Pancreas (tissue), 10 donors: ENCODE results near the gene TPPP3. TPM values are rescaled to one million over a fixed set of nuclear protein-coding genes. Genes with fewer than 3 reads are reported as not detected.
A peak's percentile ranks its signal among the peaks of the same experiment; 100 is the strongest.

Experiments
- ATAC-seq, 4 donors: fragments of 200-7000 bp; cut with Tn5 transposase; one replicate each; pipeline versions ENCODE4 v1.8.0 to v1.9.1; 2020; ENCODE audit warnings: mild to moderate bottlenecking in 4 of 4, moderate library complexity in 4 of 4
- DNase-seq, 6 donors: peaks; one replicate each; pipeline ENCODE4 v3.0.0-alpha.2; 2020
- FAIRE-seq: peaks from 2 replicates; lab custom pipeline; 2012; peaks lifted over from hg19 to GRCh38; lab: Jason Lieb, UNC
- H3K27ac ChIP-seq, 4 donors: fragments of 200-600 bp; sonication (generic); 1 replicate in 3 of 4; 2 replicates in 1 of 4; pipeline versions ENCODE4 v1.5.0 to v1.8.0; 2020
- H3K27me3 ChIP-seq, 4 donors: fragments of 200-600 bp; one replicate each; pipeline ENCODE4 v1.8.0; 2021
- H3K36me3 ChIP-seq, 3 donors: fragments of 200-600 bp; sonication (generic) in 1 of 3; one replicate each; pipeline versions ENCODE4 v1.5.0 to v1.8.0; 2020 to 2021
- H3K4me1 ChIP-seq, 3 donors: fragments of 200-600 bp; one replicate each; pipeline ENCODE4 v1.8.0; 2021
- H3K4me3 ChIP-seq, 4 donors: fragments of 200-600 bp; sonication (generic) in 2 of 4; one replicate each; pipeline versions ENCODE4 v1.5.0 to v1.8.0; 2020 to 2021
- H3K9me3 ChIP-seq, 4 donors: fragments of 200-600 bp; one replicate each; pipeline ENCODE4 v1.8.0; 2021
- WGBS, 2 donors: extraction: QIAGEN DNeasy Blood & Tissue Kit; methylation state at CpG; one replicate each; pipeline ENCODE4 v1.1.7; 2013; 5-methylcytosine and 5-hydroxymethylcytosine counted together
- intact Hi-C, 3 donors: fragments of 100-400 bp; cut with DNase I; formaldehyde crosslinking; loops; one replicate each; pipeline versions ENCODE4 v1.11.1 to v1.14.2; 2022
- polyA plus RNA-seq, 2 donors: library from polyadenylated mRNA; stranded (reverse); fragments of 200-250 nt; gene quantifications; one replicate each; pipeline ENCODE4 v1.2.3, GENCODE V29; 2013
- total RNA-seq, 6 donors: library from RNA; stranded (reverse); fragmentation: NEBNext Ultra II Directional in 4 of 6; extraction: Animal tissue kit (Norgen Biotek cat#: 25700) in 4 of 6; gene quantifications; one replicate each; pipeline versions ENCODE4 v1.2.1 to v1.2.4, GENCODE V29; 2021 to 2023
- TF ChIP-seq, protein P1 (sequence below), 4 donors: fragments of 200-600 bp; sonication (generic) in 3 of 4; IDR thresholded peaks; one replicate each; pipeline versions ENCODE4 v1.5.0 to v1.8.0; 2021; ENCODE audit warnings: antibody characterized with exemption in 4 of 4
- donor health status: healthy with polysubstance abuse.
- donor health status: DM: no; HTN: no; CAD: no; lungs with moderate emphysema.
- donor health status: DM: no; HTN: no; CAD: no.
- donor health status: control.
- donor health status: control.
- donor health status: Bipolar disorder and iron deficiency.
- donor health status: DM: yes; HTN: yes; CAD: no.
- donor health status: DM: no; HTN: no; CAD: no.
- donor health status: DM: no; HTN: no; CAD: no.
- donor health status: DM: yes; HTN: yes; CAD: no.

Gene TPPP3
- total RNA-seq (10 to 100 TPM in 2 of 6 donors, 1 to 10 TPM in 4; 4.5 to 30.3 (median 7.1) TPM), polyA plus RNA-seq (10 to 100 TPM; 30.1 to 76.2 TPM)

DNA sequence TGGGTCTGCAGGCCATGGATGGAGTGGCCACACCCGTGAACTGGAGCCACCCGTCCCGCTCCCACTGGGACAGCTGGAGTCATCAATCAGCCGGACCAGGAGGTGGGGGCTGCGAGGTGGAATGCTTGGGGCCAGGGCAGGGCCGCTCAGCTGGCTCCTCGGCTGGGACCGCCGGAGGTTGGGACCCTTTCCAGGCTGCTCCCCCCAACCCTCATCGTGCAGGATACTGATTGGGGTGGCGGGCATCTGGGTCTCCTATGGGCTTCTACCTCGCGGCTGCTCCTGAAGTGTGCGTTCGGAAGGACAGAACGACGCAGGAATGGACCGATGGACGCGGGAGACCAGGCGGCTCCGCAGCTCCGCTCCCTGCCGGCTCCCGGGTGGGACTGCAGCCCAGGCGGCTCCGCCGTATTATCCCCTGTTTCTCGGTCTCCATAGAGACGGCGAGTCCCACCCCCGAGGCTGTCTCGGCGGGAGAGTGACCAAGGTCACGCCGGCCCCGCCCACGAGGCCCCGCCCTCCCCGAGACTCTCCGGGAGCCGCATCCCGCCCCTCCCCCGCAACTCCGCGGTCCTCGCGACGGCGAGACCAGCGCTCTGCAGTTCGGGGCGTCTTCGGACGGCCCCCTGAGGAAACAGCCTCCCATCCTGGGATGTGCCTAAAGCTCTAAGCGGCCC lies at the start of gene TPPP3:
Gene TPPP3 (minus strand): TSS at position 388 of the 677 bp plus-strand sequence. CDS start 2,387 bp downstream, outside the sequence.
- intact Hi-C loops = no loop called here
- Histone ChIP-seq H3K9me3 (no peaks in the 10 kb centered on the region), H3K4me1 (peaks cover 15 to 31% (median 17%) of the 10 kb centered on the region in 3 donors), H3K4me3 (peak within 1 kb of the TSS; percentile 2 to 46 (median 19)), H3K27ac (peak within 1 kb of the TSS in 3 of 4 donors; percentile 35 to 69 (median 57)), H3K36me3 (no peaks in the 10 kb centered on the region), H3K27me3 (no peaks in the 10 kb centered on the region)
- TF ChIP-seq, protein P1, sequence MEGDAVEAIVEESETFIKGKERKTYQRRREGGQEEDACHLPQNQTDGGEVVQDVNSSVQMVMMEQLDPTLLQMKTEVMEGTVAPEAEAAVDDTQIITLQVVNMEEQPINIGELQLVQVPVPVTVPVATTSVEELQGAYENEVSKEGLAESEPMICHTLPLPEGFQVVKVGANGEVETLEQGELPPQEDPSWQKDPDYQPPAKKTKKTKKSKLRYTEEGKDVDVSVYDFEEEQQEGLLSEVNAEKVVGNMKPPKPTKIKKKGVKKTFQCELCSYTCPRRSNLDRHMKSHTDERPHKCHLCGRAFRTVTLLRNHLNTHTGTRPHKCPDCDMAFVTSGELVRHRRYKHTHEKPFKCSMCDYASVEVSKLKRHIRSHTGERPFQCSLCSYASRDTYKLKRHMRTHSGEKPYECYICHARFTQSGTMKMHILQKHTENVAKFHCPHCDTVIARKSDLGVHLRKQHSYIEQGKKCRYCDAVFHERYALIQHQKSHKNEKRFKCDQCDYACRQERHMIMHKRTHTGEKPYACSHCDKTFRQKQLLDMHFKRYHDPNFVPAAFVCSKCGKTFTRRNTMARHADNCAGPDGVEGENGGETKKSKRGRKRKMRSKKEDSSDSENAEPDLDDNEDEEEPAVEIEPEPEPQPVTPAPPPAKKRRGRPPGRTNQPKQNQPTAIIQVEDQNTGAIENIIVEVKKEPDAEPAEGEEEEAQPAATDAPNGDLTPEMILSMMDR (IDR thresholded peaks at IDR 0.05) = peak; percentile 40 to 78 (median 54)
- DNase-seq = peak; percentile 85 to 95 (median 91)
- 3 to 4% methylated on average over 52 to 56 of the region's 56 CpGs for WGBS, 2 donors
- peak; percentile 63 to 77 (median 72) for ATAC-seq
- no peak for FAIRE-seq

DNA sequence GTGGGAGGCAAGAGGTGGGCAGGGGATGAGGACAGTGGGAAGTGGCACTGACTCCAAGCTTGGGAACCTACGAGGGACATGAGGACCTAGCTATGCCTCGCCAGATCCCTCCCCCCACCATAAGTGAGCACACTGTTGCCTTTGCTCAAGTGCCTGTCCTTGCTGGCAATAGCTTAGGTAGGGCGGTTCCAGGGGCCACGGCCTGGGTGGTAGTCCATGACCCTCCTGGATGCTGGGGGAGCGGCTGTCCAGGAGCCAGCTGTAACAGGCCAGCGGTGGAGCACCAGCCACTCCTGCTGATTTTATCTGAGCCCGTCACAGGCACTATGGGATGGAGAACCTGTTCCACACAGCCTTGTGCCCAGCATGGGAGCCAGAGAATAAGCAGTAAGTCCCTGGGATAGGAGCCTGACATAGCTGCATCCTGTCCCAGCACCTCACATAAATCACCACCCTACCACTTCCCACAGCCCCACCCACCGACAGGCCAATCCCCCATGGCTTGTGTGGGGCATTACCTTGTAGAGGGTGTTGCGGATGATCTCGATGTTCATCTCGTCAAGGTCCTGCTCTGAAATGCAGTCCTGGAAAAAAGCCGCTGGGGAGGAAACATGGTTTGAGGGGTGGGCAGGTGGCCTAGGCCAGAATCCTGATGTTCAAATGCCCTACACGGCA lies 49.4 kb upstream of the TPPP3 start:
- TF ChIP-seq, protein P1 (IDR thresholded peaks at IDR 0.05) = no peak
- intact Hi-C loops = no loop called here
- no peaks in the 10 kb centered on the region for H3K27me3 ChIP-seq
- peaks cover 44 to 51% (median 48%) of the 10 kb centered on the region in 3 donors for H3K4me1 ChIP-seq
- peak in 1 of 6 donors; percentile 72 for DNase-seq
- no peak for ATAC-seq
- peaks cover 0 to 19% (median 0%) of the 10 kb centered on the region in 3 donors for H3K36me3 ChIP-seq
- no peak for FAIRE-seq
- no peaks in the 10 kb centered on the region for H3K9me3 ChIP-seq
- H3K4me3 ChIP-seq = no peak overlapping the region
- H3K27ac ChIP-seq = peak overlapping the region in 2 of 4 donors; percentile 53 to 73
- 92 to 93% methylated on average over 13 of the region's 13 CpGs for WGBS, 2 donors

DNA sequence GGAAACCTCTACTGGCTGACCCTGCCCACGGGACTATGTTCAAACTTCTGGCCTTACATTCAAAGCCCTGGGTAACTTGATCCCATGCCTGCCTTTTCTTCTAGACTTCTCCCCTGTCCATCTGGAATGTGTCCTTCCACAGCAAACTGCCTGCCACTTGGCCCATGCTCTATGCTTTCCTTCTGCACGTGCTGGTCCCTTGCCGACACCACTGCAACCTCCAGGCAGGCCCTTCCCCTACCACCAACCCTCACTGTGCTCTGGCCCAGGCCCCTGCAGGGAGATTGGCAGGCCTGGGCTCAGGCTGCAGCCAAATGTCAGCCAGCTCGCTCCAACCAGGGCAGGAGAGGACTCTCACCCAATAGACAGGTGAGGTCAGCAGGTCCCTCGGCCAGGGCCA lies 48.6 kb upstream of the TPPP3 start:
- DNase-seq (peak in 1 of 6 donors; percentile 76), FAIRE-seq (no peak), ATAC-seq (peak in 2 of 4 donors; percentile 11 to 16)
- Histone ChIP-seq H3K9me3 (no peaks in the 10 kb centered on the region), H3K36me3 (peaks cover 0 to 19% (median 0%) of the 10 kb centered on the region in 3 donors), H3K4me1 (peaks cover 36 to 43% (median 40%) of the 10 kb centered on the region in 3 donors), H3K27me3 (no peaks in the 10 kb centered on the region), H3K4me3 (no peak overlapping the region), H3K27ac (peak overlapping the region; percentile 53 to 81 (median 67))
- TF ChIP-seq, protein P1 (IDR thresholded peaks at IDR 0.05) = no peak
- 44 to 47% methylated on average over 5 of the region's 5 CpGs for WGBS, 2 donors
- intact Hi-C loops = no loop called here

DNA sequence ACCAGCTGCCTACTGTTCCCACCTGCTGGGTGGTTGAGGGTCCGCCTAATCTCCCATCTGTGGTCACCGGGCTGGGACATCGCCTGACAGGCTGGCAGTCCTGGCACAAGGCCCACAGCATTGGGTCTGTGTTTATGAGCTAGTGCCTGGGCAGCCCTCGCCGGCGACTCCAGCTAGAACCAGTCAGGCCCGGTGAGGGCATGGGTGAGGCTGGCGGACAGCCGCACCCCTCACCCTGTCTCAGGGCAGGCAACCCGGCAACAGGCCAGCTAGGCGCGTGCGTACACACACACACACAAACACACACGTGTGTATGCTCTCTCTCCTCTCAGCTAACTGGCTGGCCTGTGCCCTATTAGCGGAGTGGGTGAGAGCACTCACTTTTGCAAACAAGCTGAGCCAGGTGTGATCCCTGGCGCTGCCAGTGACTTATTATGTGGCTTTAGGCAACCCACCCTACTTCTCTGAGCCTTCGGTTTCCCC lies 48.0 kb upstream of the TPPP3 start:
- Histone ChIP-seq H3K27me3 (no peaks in the 10 kb centered on the region), H3K36me3 (peaks cover 0 to 19% (median 0%) of the 10 kb centered on the region in 3 donors), H3K4me1 (peaks cover 30 to 37% (median 34%) of the 10 kb centered on the region in 3 donors), H3K9me3 (no peaks in the 10 kb centered on the region), H3K4me3 (no peak overlapping the region), H3K27ac (peak overlapping the region; percentile 53 to 81 (median 67))
- intact Hi-C loops = no loop called here
- TF ChIP-seq, protein P1 (IDR thresholded peaks at IDR 0.05) = no peak
- DNase-seq (peak; percentile 83 to 98 (median 92)), ATAC-seq (peak; percentile 82 to 91 (median 88)), FAIRE-seq (no peak)
- WGBS, 2 donors = 18 to 29% methylated on average over 17 of the region's 17 CpGs
